Upper lobe of left lung (tissue), 6 donors: Measurements from ENCODE around the gene ASB4. TPM values are rescaled to one million over a fixed set of nuclear protein-coding genes. Genes with fewer than 3 reads are reported as not detected.

Experiments used
- ATAC-seq, 2 donors: fragments of 200-7000 bp; cut with Tn5 transposase; one replicate each; pipeline ENCODE4 v1.9.1; 2022; ENCODE audit warnings: mild to moderate bottlenecking in 2 of 2, moderate library complexity in 2 of 2; ENCODE audit not compliant: low FRiP score in 2 of 2
- DNase-seq, 2 donors: peaks; one replicate each; pipeline ENCODE4 v3.0.0-alpha.2; 2019 to 2020
- H3K27ac ChIP-seq, 4 donors: fragments of 200-600 bp; sonication (generic); one replicate each; pipeline ENCODE4 v1.5.1; 2016 to 2019
- H3K27me3 ChIP-seq, 4 donors: fragments of 200-600 bp; sonication (generic); one replicate each; pipeline ENCODE4 v1.5.1; 2017 to 2019
- H3K36me3 ChIP-seq, 4 donors: fragments of 200-600 bp; sonication (generic); one replicate each; pipeline ENCODE4 v1.5.1; 2016 to 2019
- H3K4me1 ChIP-seq, 4 donors: fragments of 200-600 bp; sonication (generic); one replicate each; pipeline ENCODE4 v1.5.1; 2018 to 2019
- H3K4me3 ChIP-seq, 4 donors: fragments of 200-600 bp; sonication (generic); one replicate each; pipeline ENCODE4 v1.5.1; 2017 to 2019; ENCODE audit warnings: mild to moderate bottlenecking in 2 of 4, moderate library complexity in 1 of 4
- H3K9me3 ChIP-seq, 4 donors: fragments of 200-600 bp; sonication (generic); one replicate each; pipeline ENCODE4 v1.5.1; 2018 to 2019
- CTCF ChIP-seq, 6 experiments: fragments of 450-650 bp in 4 of 6; fragments of 200-600 bp in 2 of 6; sonication (generic) in 2 of 6; IDR thresholded peaks; one replicate each; pipeline ENCODE4 v1.5.1; 2016 to 2019; ENCODE audit warnings: antibody characterized with exemption in 6 of 6
- EP300 ChIP-seq, 4 donors: sonication (generic); formaldehyde crosslinking; IDR thresholded peaks; one replicate each; pipeline ENCODE4 v1.5.1; 2017; ENCODE audit warnings: antibody characterized with exemption in 4 of 4, control low read depth in 2 of 4
- POLR2A ChIP-seq, 4 donors: fragments of 450-650 bp; IDR thresholded peaks; one replicate each; pipeline ENCODE4 v1.5.1; 2016 to 2017; ENCODE audit warnings: antibody characterized with exemption in 4 of 4, mild to moderate bottlenecking in 2 of 4
- POLR2AphosphoS5 ChIP-seq, 2 donors: sonication (generic); formaldehyde crosslinking; IDR thresholded peaks; one replicate each; pipeline ENCODE4 v1.5.1; 2017; ENCODE audit warnings: antibody characterized with exemption in 2 of 2
- WGBS, 2 donors: methylation state at CpG; one replicate each; pipeline ENCODE4 v1.1.5; 2017 to 2018; 5-methylcytosine and 5-hydroxymethylcytosine counted together
- total RNA-seq, 6 donors: library from RNA; depleted of rRNA in 4 of 6; stranded (reverse); fragments of >200 nt in 4 of 6; gene quantifications; one replicate each; pipeline versions ENCODE4 v1.1.0 to v1.2.1, GENCODE V29; 2016 to 2021
- donor health status: DM: no; HTN: no; CAD: no; lungs with moderate emphysema.
- donor health status: DM: no; HTN: yes; CAD: no; lungs with severe emphysema.

Gene ASB4
- total RNA-seq, 6 donors from 2014 or later = 0.20 to 2.4 (median 1.0) TPM; not detected in 1

- ATAC-seq (no peak), DNase-seq (no peak)
- no peak overlapping the region for H3K4me3 ChIP-seq
- no peak overlapping the region for H3K27ac ChIP-seq
- TF ChIP-seq EP300 (IDR thresholded peaks at IDR 0.05) (no peak), POLR2A (IDR thresholded peaks at IDR 0.05) (no peak), POLR2AphosphoS5 (IDR thresholded peaks at IDR 0.05) (no peak), CTCF (IDR thresholded peaks at IDR 0.05) (no peak)
- no peaks in the 10 kb centered on the region for H3K36me3 ChIP-seq
- 83 to 91% methylated on average over 2 of the region's 2 CpGs for WGBS, 2 donors
- no peaks in the 10 kb centered on the region for H3K27me3 ChIP-seq
- H3K4me1 ChIP-seq = no peaks in the 10 kb centered on the region
- H3K9me3 ChIP-seq = no peaks in the 10 kb centered on the region
Observed at GRCh38 chr7:95537468-95537867, 51.7 kb downstream of the ASB4 start.

DNA sequence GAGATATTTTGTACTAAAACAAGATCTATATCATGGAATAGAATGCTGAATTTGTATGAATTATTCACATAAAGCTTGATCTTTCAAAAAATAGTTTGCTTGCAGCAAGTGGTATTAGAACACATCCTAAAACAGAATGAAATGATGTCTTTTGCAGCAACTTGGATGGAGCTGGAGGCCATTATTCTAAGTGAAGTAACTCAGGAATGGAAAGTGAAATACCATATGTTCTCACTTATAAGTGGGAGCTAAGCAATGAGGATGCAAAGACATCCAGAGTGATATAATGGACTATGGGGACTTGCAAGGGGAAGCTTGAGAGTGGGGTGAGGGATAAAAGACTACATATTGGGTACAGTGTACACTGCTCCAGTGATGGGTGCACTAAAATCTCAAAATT lies 53.7 kb downstream of the ASB4 start:
- DNase-seq = no peak
- no peak for ATAC-seq
- Histone ChIP-seq H3K4me3 (no peak overlapping the region), H3K27ac (no peak overlapping the region), H3K4me1 (peaks cover 0 to 2% (median 0%) of the 10 kb centered on the region in 4 donors), H3K27me3 (no peaks in the 10 kb centered on the region), H3K9me3 (no peaks in the 10 kb centered on the region), H3K36me3 (no peaks in the 10 kb centered on the region)
- TF ChIP-seq EP300 (IDR thresholded peaks at IDR 0.05) = no peak
- TF ChIP-seq CTCF (IDR thresholded peaks at IDR 0.05) = no peak
- TF ChIP-seq POLR2A (IDR thresholded peaks at IDR 0.05) = no peak
- no peak for TF ChIP-seq POLR2AphosphoS5 (IDR thresholded peaks at IDR 0.05)

DNA sequence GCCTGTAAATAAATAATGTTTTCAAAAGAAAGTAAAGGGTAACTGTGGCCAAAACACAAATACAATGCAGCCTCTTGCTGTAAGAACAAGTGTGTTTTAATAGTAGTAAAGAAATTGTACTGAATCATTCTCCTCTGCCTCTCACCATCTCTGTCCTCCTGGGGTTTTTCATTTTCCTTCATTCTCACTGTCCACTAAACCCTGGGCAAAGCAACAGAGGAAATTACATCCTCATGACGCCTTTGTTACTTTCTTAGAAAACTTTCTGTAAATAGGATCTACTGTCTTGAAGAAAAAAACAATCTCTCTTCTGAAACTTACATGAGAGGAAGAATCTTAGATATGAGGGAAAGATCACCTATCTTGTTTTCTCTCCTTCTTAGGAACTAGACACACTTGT lies 54.6 kb downstream of the ASB4 start:
- TF ChIP-seq EP300 (IDR thresholded peaks at IDR 0.05) = no peak
- TF ChIP-seq POLR2AphosphoS5 (IDR thresholded peaks at IDR 0.05) = no peak
- TF ChIP-seq CTCF (IDR thresholded peaks at IDR 0.05) = no peak
- TF ChIP-seq POLR2A (IDR thresholded peaks at IDR 0.05) = no peak
- WGBS, 2 donors = 79 to 80% methylated on average over 1 of the region's 1 CpG
- H3K4me1 ChIP-seq = peaks cover 2 to 10% (median 6%) of the 10 kb centered on the region in 4 donors
- no peaks in the 10 kb centered on the region for H3K27me3 ChIP-seq
- DNase-seq = no peak
- no peak for ATAC-seq
- H3K36me3 ChIP-seq = no peaks in the 10 kb centered on the region
- no peaks in the 10 kb centered on the region for H3K9me3 ChIP-seq
- no peak overlapping the region for H3K27ac ChIP-seq
- no peak overlapping the region for H3K4me3 ChIP-seq

GRCh38 chr7:95543312-95543711 lies 57.6 kb downstream of the ASB4 start:
- 94 to 100% methylated on average over 6 of the region's 6 CpGs for WGBS, 2 donors
- no peaks in the 10 kb centered on the region for H3K9me3 ChIP-seq

GRCh38 chr7:95544171-95544570 lies 58.4 kb downstream of the ASB4 start:
- 81 to 85% methylated on average over 1 of the region's 1 CpG for WGBS, 2 donors
- H3K36me3 ChIP-seq = no peaks in the 10 kb centered on the region
- TF ChIP-seq CTCF (IDR thresholded peaks at IDR 0.05) (no peak), POLR2A (IDR thresholded peaks at IDR 0.05) (no peak), EP300 (IDR thresholded peaks at IDR 0.05) (no peak), POLR2AphosphoS5 (IDR thresholded peaks at IDR 0.05) (no peak)
- H3K4me1 ChIP-seq = peaks cover 35 to 45% (median 40%) of the 10 kb centered on the region in 4 donors
- peak overlapping the region in 2 of 4 donors; percentile 81 to 92 for H3K27ac ChIP-seq
- H3K4me3 ChIP-seq = no peak overlapping the region
- no peaks in the 10 kb centered on the region for H3K27me3 ChIP-seq
- DNase-seq (no peak), ATAC-seq (no peak)
- H3K9me3 ChIP-seq = no peaks in the 10 kb centered on the region

More at GRCh38 chr7:95543312-95543711, 57.6 kb downstream of the ASB4 start:
- Histone ChIP-seq H3K27ac (no peak overlapping the region), H3K4me3 (no peak overlapping the region), H3K4me1 (peaks cover 29 to 40% (median 33%) of the 10 kb centered on the region in 4 donors), H3K27me3 (no peaks in the 10 kb centered on the region), H3K36me3 (no peaks in the 10 kb centered on the region)
- no peak for TF ChIP-seq POLR2AphosphoS5 (IDR thresholded peaks at IDR 0.05)
- ATAC-seq (no peak), DNase-seq (no peak)
